NCI-H526 (cell line): Measurements from ENCODE around the gene C3orf18.
A peak's percentile ranks its signal among the peaks of the same experiment; 100 is the strongest.

Experiments
- DNase-seq, 2 experiments: peaks; one replicate each; lab custom pipeline; 2025; lab: John Stamatoyannopoulos, UW

C3orf18 gene

GRCh38 chr3:50567386-50568167, at the start of gene C3orf18:
C3orf18 (minus strand) TSS chr3:50567747; CDS start chr3:50565699, 2,048 bp downstream.
- DNase-seq: peak; percentile 58 to 88

- DNase-seq: peak; percentile 71 to 91
Measured at GRCh38 chr3:50616770-50617095, 49.2 kb upstream of the C3orf18 start.

- DNase-seq: peak; percentile 63 to 91
Measured at GRCh38 chr3:50616003-50616769, 48.6 kb upstream of the C3orf18 start.

- DNase-seq: no peak
Measured at GRCh38 chr3:50615190-50615589, 47.6 kb upstream of the C3orf18 start.

GRCh38 chr3:50612970-50613846, 45.7 kb upstream of the C3orf18 start:
- no peak for DNase-seq

GRCh38 chr3:50612234-50612882, 44.8 kb upstream of the C3orf18 start:
- no peak for DNase-seq

- DNase-seq: peak; percentile 67 to 90
Measured at GRCh38 chr3:50611464-50612233, 44.1 kb upstream of the C3orf18 start, which contains the start of gene CISH. CISH (minus strand) TSS chr3:50611774; CDS start chr3:50611650, 124 bp downstream.

GRCh38 chr3:50610992-50611463, 43.5 kb upstream of the C3orf18 start:
- DNase-seq: no peak

GRCh38 chr3:50610181-50610971, 42.8 kb upstream of the C3orf18 start:
- no peak for DNase-seq

GRCh38 chr3:50609763-50610085, 42.2 kb upstream of the C3orf18 start:
- no peak for DNase-seq

GRCh38 chr3:50609071-50609762, 41.7 kb upstream of the C3orf18 start:
- DNase-seq: no peak

GRCh38 chr3:50608278-50608677, 40.7 kb upstream of the C3orf18 start:
- DNase-seq: no peak

- no peak for DNase-seq
Measured at GRCh38 chr3:50607271-50608091, 39.9 kb upstream of the C3orf18 start.

GRCh38 chr3:50606596-50606995, 39.0 kb upstream of the C3orf18 start:
- no peak for DNase-seq

- no peak for DNase-seq
Measured at GRCh38 chr3:50605901-50606326, 38.4 kb upstream of the C3orf18 start.

- no peak for DNase-seq
Measured at GRCh38 chr3:50604628-50605588, 37.4 kb upstream of the C3orf18 start.

GRCh38 chr3:50604110-50604621, 36.6 kb upstream of the C3orf18 start:
- DNase-seq: no peak
